Smooth muscle cell of the umbilical artery (primary cell): ENCODE data around the gene PCDHGA9. TPM values are rescaled to one million over a fixed set of nuclear protein-coding genes. Genes with fewer than 3 reads are reported as not detected.

ENCODE experiments used
- total RNA-seq: library from RNA; depleted of rRNA; stranded (reverse); fragments of >200 nt; gene quantifications from 2 replicates; pipeline ENCODE4 v1.2.3, GENCODE V29; 2014

Gene PCDHGA9
- total RNA-seq, 1 donor from 2014 or later = 4.5 TPM

GRCh38 chr5:141430332-141431113 lies 27.9 kb downstream of the PCDHGA9 start, which contains the start of gene PCDHGA12:
PCDHGA12 (plus strand) TSS chr5:141430507; CDS start chr5:141430760, 253 bp downstream.

Other genes with a start within 250 kb of the PCDHGA9 start
- gene PCDHB7, start 230.1 kb upstream of the PCDHGA9 start, total RNA-seq = 0.18 and 0.89 TPM in 2 replicates
- gene PCDHB8, start 225.0 kb upstream of the PCDHGA9 start, total RNA-seq = 0.05 and 0.89 TPM in 2 replicates
- gene PCDHB16, start 220.4 kb upstream of the PCDHGA9 start, total RNA-seq = 0.09 and 0.30 TPM in 2 replicates
- gene PCDHB9, start 215.6 kb upstream of the PCDHGA9 start, total RNA-seq = 0.18 and 0.30 TPM in 2 replicates
- 0.42 and 0.59 TPM in 2 replicates for gene PCDHB10, start 210.4 kb upstream of the PCDHGA9 start, total RNA-seq
- 0.05 and 0.30 TPM in 2 replicates for gene PCDHB11, start 203.2 kb upstream of the PCDHGA9 start, total RNA-seq
- gene PCDHB12, start 194.1 kb upstream of the PCDHGA9 start, total RNA-seq = 0.05 and 0.30 TPM in 2 replicates
- 0.28 and 0.89 TPM in 2 replicates for gene PCDHB13, start 188.9 kb upstream of the PCDHGA9 start, total RNA-seq
- 0.42 and 1.5 TPM in 2 replicates for gene PCDHB14, start 179.4 kb upstream of the PCDHGA9 start, total RNA-seq
- 0.28 and 0.59 TPM in 2 replicates for gene PCDHB15, start 157.4 kb upstream of the PCDHGA9 start, total RNA-seq
- gene SLC25A2, start 98.7 kb upstream of the PCDHGA9 start, total RNA-seq = 0.28 and 0.30 TPM in 2 replicates
- 79.9 and 81.4 TPM in 2 replicates for gene TAF7, start 82.0 kb upstream of the PCDHGA9 start, total RNA-seq
- gene PCDHGA1, start 72.3 kb upstream of the PCDHGA9 start, total RNA-seq = 0.69 and 0.89 TPM in 2 replicates
- 3.5 and 3.9 TPM in 2 replicates for gene PCDHGA2, start 64.0 kb upstream of the PCDHGA9 start, total RNA-seq
- gene PCDHGA3, start 58.9 kb upstream of the PCDHGA9 start, total RNA-seq = 1.6 and 2.1 TPM in 2 replicates
- 3.3 TPM in 2 replicates for gene PCDHGB1, start 52.7 kb upstream of the PCDHGA9 start, total RNA-seq
- 5.8 and 6.5 TPM in 2 replicates for gene PCDHGA4, start 47.8 kb upstream of the PCDHGA9 start, total RNA-seq
- gene PCDHGB2, start 42.8 kb upstream of the PCDHGA9 start, total RNA-seq = 2.1 and 2.4 TPM in 2 replicates
- 0.89 and 0.92 TPM in 2 replicates for gene PCDHGA5, start 38.6 kb upstream of the PCDHGA9 start, total RNA-seq
- 6.5 and 6.8 TPM in 2 replicates for gene PCDHGB3, start 32.5 kb upstream of the PCDHGA9 start, total RNA-seq
- 3.2 and 4.2 TPM in 2 replicates for gene PCDHGA6, start 28.9 kb upstream of the PCDHGA9 start, total RNA-seq
- gene PCDHGA7, start 20.0 kb upstream of the PCDHGA9 start, total RNA-seq = 4.2 and 6.8 TPM in 2 replicates
- gene PCDHGB4, start 15.1 kb upstream of the PCDHGA9 start, total RNA-seq = 25.5 and 27.3 TPM in 2 replicates
- 2.8 and 3.0 TPM in 2 replicates for gene PCDHGA8, start 10.1 kb upstream of the PCDHGA9 start, total RNA-seq
- gene PCDHGB5, start 4.8 kb upstream of the PCDHGA9 start, total RNA-seq = 30.9 and 34.3 TPM in 2 replicates
- 2.4 and 2.8 TPM in 2 replicates for gene PCDHGB6, start 5.2 kb downstream of the PCDHGA9 start, total RNA-seq
- 6.8 and 8.6 TPM in 2 replicates for gene PCDHGA10, start 10.2 kb downstream of the PCDHGA9 start, total RNA-seq
- gene PCDHGB7, start 14.9 kb downstream of the PCDHGA9 start, total RNA-seq = 8.3 and 10.1 TPM in 2 replicates
- gene PCDHGA11, start 18.3 kb downstream of the PCDHGA9 start, total RNA-seq = 12.5 and 19.4 TPM in 2 replicates
- 16.3 and 33.7 TPM in 2 replicates for gene PCDHGA12, start 27.7 kb downstream of the PCDHGA9 start, total RNA-seq
- gene PCDHGC3, start 73.2 kb downstream of the PCDHGA9 start, total RNA-seq = 38.6 and 69.3 TPM in 2 replicates
- gene PCDHGC4, start 82.3 kb downstream of the PCDHGA9 start, total RNA-seq = 2.4 and 3.5 TPM in 2 replicates
- gene PCDHGC5, start 86.3 kb downstream of the PCDHGA9 start, total RNA-seq = 2.4 and 10.2 TPM in 2 replicates
- 14.0 and 53.9 TPM in 2 replicates for gene DIAPH1, start 216.2 kb downstream of the PCDHGA9 start, total RNA-seq
- 44.2 and 49.2 TPM in 2 replicates for gene HDAC3, start 234.1 kb downstream of the PCDHGA9 start, total RNA-seq
- gene RELL2, start 234.2 kb downstream of the PCDHGA9 start, total RNA-seq = 3.9 and 7.0 TPM in 2 replicates
- gene FCHSD1, start 248.6 kb downstream of the PCDHGA9 start, total RNA-seq = 39.2 and 61.7 TPM in 2 replicates